Nephron progenitor cell (in vitro differentiated cells): Measurements from ENCODE around the gene GNG13.
"Not testable (repeated sequence)": the region's sequence is repeated elsewhere in the genome, so short reads cannot be mapped to it uniquely, and the experiment has no call there.

Experiments
- DNase-seq: peaks from one replicate; pipeline ENCODE4 v3.0.0; 2021
- H3K27ac Mint-ChIP-seq: 2 replicates; pipeline ENCODE4 v1.8.0; 2021; ENCODE audit warnings: mild to moderate bottlenecking, moderate library complexity, mixed read lengths
- H3K27me3 Mint-ChIP-seq: 2 replicates; pipeline ENCODE4 v1.8.0; 2021; ENCODE audit warnings: mild to moderate bottlenecking, low read depth, mixed read lengths; ENCODE audit not compliant: poor library complexity
- H3K36me3 Mint-ChIP-seq: 2 replicates; pipeline ENCODE4 v1.8.0; 2021; ENCODE audit warnings: low read depth, mixed read lengths
- H3K4me1 Mint-ChIP-seq: 2 replicates; pipeline ENCODE4 v1.8.0; 2021; ENCODE audit warnings: mixed read lengths
- H3K4me3 Mint-ChIP-seq: 2 replicates; pipeline ENCODE4 v1.8.0; 2021; ENCODE audit warnings: mild to moderate bottlenecking, moderate library complexity, mixed read lengths
- H3K9me3 Mint-ChIP-seq: 2 replicates; pipeline ENCODE4 v1.8.0; 2021; ENCODE audit warnings: mild to moderate bottlenecking, moderate library complexity, mixed read lengths
- TF ChIP-seq, protein P1 (sequence below): fragments of 200-600 bp; sonication (generic); IDR thresholded peaks from 2 replicates; pipeline ENCODE4 v1.5.0; 2021; ENCODE audit warnings: antibody characterized with exemption

The GNG13 gene

DNA sequence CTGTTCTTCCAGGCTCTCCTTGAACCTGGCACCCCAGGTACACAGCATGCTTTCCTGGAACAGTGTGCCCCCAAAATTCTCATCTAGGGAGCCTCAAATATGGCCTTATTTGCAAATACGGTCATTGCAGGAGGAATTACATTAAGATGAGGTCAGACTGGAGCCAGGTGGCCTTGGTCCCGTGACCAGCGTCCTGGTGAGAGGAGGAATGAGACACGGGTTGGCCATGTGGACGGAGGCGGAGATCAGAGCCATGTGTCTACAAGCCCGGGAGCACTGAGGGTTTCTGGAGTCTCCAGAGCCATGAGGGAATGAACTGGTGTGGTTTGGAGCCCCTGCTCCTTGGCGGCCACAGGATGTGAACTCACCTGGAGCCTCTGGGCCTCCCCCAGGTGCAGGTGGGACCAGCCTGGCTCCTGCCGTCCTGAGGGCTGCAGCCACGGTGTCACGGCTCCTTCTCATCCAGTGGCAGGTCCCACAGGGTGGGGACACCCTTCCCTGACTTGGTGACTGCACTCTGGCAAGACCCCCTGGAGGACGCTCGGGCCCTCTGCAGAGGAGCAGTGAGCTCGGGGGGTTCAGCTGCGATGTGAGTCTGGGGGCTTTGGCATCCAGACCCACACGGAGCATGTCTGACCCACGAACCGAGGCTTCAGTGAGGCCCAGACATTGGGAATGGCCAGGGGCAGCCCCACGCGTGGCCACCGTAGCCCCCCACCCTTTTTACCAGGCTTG lies 21.8 kb upstream of the GNG13 start:
- TF ChIP-seq, protein P1, sequence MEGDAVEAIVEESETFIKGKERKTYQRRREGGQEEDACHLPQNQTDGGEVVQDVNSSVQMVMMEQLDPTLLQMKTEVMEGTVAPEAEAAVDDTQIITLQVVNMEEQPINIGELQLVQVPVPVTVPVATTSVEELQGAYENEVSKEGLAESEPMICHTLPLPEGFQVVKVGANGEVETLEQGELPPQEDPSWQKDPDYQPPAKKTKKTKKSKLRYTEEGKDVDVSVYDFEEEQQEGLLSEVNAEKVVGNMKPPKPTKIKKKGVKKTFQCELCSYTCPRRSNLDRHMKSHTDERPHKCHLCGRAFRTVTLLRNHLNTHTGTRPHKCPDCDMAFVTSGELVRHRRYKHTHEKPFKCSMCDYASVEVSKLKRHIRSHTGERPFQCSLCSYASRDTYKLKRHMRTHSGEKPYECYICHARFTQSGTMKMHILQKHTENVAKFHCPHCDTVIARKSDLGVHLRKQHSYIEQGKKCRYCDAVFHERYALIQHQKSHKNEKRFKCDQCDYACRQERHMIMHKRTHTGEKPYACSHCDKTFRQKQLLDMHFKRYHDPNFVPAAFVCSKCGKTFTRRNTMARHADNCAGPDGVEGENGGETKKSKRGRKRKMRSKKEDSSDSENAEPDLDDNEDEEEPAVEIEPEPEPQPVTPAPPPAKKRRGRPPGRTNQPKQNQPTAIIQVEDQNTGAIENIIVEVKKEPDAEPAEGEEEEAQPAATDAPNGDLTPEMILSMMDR, result no peak
- Mint-ChIP-seq H3K9me3 (peaks cover 8% of the 10 kb centered on the region), H3K27me3 (peaks cover 12% of the 10 kb centered on the region), H3K36me3 (no peaks in the 10 kb centered on the region), H3K27ac (peak overlapping the region; percentile 46), H3K4me3 (no peak overlapping the region), H3K4me1 (peaks cover 26% of the 10 kb centered on the region)
- no peak for DNase-seq

DNA sequence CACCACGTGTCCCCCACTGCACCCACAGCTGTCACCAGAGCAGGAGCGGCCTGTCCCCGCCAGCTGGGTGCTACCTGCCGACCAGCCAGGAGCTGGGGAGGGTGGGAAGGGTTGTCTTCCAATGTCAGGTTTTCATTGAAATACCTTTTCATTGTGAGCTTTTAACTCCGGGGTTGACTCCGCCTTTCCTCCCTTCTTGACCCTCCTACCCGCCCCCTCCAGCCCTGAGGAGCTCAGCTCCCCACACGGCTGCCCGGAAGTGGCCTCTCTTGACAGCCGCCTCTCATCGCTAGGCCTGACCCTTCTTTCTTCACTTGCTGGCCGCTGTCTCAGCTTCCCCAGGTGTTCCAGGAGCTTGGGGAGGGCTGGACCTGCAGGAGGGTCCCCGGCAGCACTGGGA lies 21.2 kb upstream of the GNG13 start:
- Mint-ChIP-seq H3K4me3 (no peak overlapping the region), H3K27me3 (peaks cover 12% of the 10 kb centered on the region), H3K4me1 (peaks cover 22% of the 10 kb centered on the region), H3K36me3 (no peaks in the 10 kb centered on the region), H3K9me3 (peaks cover 8% of the 10 kb centered on the region), H3K27ac (peak overlapping the region; percentile 46)
- TF ChIP-seq, protein P1, result no peak
- DNase-seq, result no peak

GRCh38 chr16:820748-821147 lies 20.2 kb upstream of the GNG13 start:
- Mint-ChIP-seq H3K9me3 (peaks cover 8% of the 10 kb centered on the region), H3K27me3 (peaks cover 12% of the 10 kb centered on the region), H3K27ac (no peak overlapping the region), H3K36me3 (no peaks in the 10 kb centered on the region), H3K4me3 (no peak overlapping the region), H3K4me1 (peaks cover 16% of the 10 kb centered on the region)
- no peak for DNase-seq
- TF ChIP-seq, protein P1, result no peak

DNA sequence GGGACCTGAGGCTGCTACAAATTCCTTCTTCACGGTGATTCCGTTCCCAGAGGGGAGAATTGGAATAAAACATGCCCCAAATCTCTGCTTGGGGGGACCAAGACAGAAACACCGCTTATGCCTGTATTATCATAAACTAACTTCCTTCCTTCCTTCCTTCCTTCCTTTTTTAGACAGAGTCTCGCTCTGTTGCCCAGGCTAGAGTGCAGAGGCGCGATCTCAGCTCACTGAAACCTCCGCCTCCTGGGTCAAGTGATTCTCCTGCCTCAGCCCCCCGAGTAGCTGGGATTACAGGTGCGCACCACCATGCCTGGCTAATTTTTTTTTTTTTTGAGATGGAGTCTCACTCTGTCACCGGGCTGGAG lies 19.5 kb upstream of the GNG13 start:
- not testable (repeated sequence) for H3K4me3 Mint-ChIP-seq, H3K27ac Mint-ChIP-seq, DNase-seq, H3K9me3 Mint-ChIP-seq, H3K36me3 Mint-ChIP-seq
- H3K4me1 Mint-ChIP-seq, result peaks cover 12% of the 10 kb centered on the region
- H3K27me3 Mint-ChIP-seq, result peaks cover 12% of the 10 kb centered on the region

DNA sequence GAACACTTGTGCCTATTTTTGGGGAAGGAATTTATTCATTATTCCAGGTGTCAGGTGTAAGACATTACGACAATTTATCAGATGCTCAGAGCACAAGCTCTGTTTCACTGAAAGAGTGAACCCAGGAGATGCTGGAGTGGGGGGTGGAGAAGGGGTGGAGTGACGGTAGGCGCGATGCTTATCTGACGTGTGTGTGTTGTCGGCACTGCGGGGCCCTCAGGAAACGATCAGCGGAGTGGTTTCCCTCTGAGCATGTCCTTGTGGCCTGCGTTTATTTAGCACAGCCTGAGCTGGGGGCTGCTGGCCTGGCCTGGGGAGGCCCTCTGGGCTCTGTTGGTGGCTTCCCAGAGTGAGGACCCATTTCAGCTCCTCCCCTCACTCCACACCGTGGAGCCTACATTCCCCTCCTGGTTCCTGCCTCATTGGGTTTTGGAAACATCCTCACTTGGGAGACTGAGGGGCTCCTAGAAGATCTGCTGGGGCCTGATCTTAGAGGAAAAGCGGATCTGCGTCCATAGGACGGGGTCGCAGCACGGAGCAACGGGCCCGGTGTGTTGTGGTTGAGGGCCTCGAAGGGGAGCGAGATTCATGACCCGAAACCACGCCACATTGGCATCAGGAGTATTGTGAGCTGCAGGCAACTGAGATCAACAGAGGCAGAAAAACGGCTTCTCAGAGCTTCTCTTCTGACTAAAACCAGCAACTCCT lies 19.0 kb upstream of the GNG13 start:
- peaks cover 8% of the 10 kb centered on the region for H3K9me3 Mint-ChIP-seq
- peaks cover 12% of the 10 kb centered on the region for H3K27me3 Mint-ChIP-seq
- H3K36me3 Mint-ChIP-seq, result no peaks in the 10 kb centered on the region
- H3K4me1 Mint-ChIP-seq, result peaks cover 16% of the 10 kb centered on the region
- no peak for DNase-seq
- peak overlapping the region; percentile 57 for H3K27ac Mint-ChIP-seq
- TF ChIP-seq, protein P1, result no peak
- no peak overlapping the region for H3K4me3 Mint-ChIP-seq

DNA sequence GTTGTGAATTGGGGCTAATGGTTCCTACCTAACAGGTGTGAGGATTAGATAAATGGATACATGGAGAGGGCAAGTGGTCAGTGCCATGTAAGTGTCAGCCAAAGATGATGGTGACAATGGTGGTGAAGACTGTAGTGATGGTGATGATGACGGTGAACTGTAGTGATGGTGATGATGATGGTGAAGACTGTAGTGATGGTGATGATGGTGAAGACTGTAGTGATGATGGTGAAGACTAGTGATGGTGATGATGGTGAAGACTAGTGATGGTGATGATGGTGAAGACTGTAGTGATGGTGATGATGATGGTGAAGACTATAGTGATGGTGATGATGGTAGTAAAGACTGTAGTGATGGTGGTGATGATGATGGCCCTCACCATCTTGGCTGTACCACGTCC lies 18.1 kb upstream of the GNG13 start:
- H3K27ac Mint-ChIP-seq, result no peak overlapping the region
- H3K36me3 Mint-ChIP-seq, result no peaks in the 10 kb centered on the region
- H3K9me3 Mint-ChIP-seq, result peaks cover 6% of the 10 kb centered on the region
- DNase-seq, result no peak
- H3K4me3 Mint-ChIP-seq, result no peak overlapping the region
- TF ChIP-seq, protein P1, result no peak
- peaks cover 14% of the 10 kb centered on the region for H3K27me3 Mint-ChIP-seq
- H3K4me1 Mint-ChIP-seq, result peaks cover 21% of the 10 kb centered on the region
